ENCODE results near the gene GLS. TPM values are rescaled to one million over a fixed set of nuclear protein-coding genes. Genes with fewer than 3 reads are reported as not detected.

GLS gene
- total RNA-seq, 1 experiment from 2014 or later = 97.4 TPM

DNA sequence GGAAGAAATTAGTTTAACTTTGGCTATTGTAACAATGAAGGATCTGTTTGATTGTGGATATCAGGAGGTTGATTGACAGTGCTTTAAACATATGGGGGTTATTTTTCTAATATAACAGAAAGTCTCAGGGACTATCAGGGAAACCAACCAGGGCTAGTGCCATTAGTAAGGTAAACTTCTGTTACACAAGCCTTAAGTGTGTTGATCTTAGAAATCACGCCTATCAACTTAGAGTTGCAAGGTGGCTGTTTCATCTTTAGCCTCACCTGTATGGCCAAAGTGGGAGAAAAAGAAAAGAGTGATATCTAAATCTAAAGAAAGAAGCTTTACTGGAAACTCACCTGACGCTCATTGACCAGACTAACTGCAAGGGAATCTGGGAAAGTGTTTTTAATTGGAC, 62.1 kb downstream of the GLS start:
- Histone ChIP-seq H3K36me3 (ENCODE audit: control insufficient read depth in 1 of 2, insufficient read depth in 2 of 2, low read length in 2 of 2) (no peaks in the 10 kb centered on the region), H3K4me2 (ENCODE audit: low read length) (no peak overlapping the region), H2AFZ (ENCODE audit: low read depth, low read length, poor library complexity, severe bottlenecking) (no peak overlapping the region), H3K79me2 (ENCODE audit: insufficient read depth, low read length) (no peaks in the 10 kb centered on the region), H4K20me1 (ENCODE audit: insufficient read depth) (no peaks in the 10 kb centered on the region), H3K27ac (ENCODE audit: low read depth, low read length) (no peak overlapping the region), H3K9me3 (ENCODE audit: control insufficient read depth in 1 of 2, insufficient read depth in 1 of 2, low read depth in 1 of 2, low read length in 2 of 2) (no peaks in the 10 kb centered on the region), H3K4me3 (replicated peaks in 1 of 2; ENCODE audit: low read depth in 1 of 2, low read length in 2 of 2) (no peak overlapping the region), H3K9ac (ENCODE audit: low read length) (no peak overlapping the region), H3K4me1 (ENCODE audit: control insufficient read depth in 1 of 2, insufficient read depth in 2 of 2, low read length in 2 of 2) (peaks cover 13 to 16% of the 10 kb centered on the region in 2 experiments), H3K27me3 (ENCODE audit: insufficient read depth, low read length) (no peaks in the 10 kb centered on the region), H3K9me2 (ENCODE audit: insufficient read depth) (no peaks in the 10 kb centered on the region)
- intact Hi-C loops (cut with micrococcal nuclease) = no loop called here
- no peak for DNase-seq (ENCODE audit: low read depth, low spot score)
- TF ChIP-seq, protein P1, sequence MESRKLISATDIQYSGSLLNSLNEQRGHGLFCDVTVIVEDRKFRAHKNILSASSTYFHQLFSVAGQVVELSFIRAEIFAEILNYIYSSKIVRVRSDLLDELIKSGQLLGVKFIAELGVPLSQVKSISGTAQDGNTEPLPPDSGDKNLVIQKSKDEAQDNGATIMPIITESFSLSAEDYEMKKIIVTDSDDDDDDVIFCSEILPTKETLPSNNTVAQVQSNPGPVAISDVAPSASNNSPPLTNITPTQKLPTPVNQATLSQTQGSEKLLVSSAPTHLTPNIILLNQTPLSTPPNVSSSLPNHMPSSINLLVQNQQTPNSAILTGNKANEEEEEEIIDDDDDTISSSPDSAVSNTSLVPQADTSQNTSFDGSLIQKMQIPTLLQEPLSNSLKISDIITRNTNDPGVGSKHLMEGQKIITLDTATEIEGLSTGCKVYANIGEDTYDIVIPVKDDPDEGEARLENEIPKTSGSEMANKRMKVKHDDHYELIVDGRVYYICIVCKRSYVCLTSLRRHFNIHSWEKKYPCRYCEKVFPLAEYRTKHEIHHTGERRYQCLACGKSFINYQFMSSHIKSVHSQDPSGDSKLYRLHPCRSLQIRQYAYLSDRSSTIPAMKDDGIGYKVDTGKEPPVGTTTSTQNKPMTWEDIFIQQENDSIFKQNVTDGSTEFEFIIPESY (IDR thresholded peaks at IDR 0.05; ENCODE audit: extremely low read depth, insufficient replicate concordance, low read length) = no peak
- ChIA-PET CTCF (no interaction called here), POLR2A (no interaction called here), RAD21 (ENCODE audit: low non-redundant PET in 1 of 2, low total read pairs in 2 of 2, uncharacterized antibody in 2 of 2, unreplicated experiment in 2 of 2) (no interaction called here)
- TSS peak; percentile 11 for BruUV-seq (replicated peaks)
- no peak for ATAC-seq

DNA sequence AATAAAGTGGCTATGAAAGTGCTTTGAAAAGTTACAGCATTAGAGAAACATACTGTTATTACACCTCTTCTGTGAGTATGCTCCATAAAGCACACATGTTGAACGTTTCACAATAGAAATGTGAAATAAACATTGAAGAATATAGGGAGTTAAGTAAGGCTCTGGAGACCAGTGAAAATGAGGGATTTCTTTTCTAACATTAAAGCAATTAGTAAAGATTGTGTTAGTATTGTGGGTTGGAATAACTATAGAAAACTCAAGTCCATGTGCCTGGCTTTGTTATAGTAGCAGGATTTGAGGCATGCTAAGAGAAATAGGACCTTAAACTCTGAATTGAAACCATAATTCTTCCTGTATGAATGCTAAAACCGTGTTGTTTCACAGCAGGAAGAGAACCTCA, 63.1 kb downstream of the GLS start:
- intact Hi-C loops (cut with micrococcal nuclease) = no loop called here
- H3K36me3 ChIP-seq (ENCODE audit: control insufficient read depth in 1 of 2, insufficient read depth in 2 of 2, low read length in 2 of 2) = no peaks in the 10 kb centered on the region

More for the DNA sequence above, 63.1 kb downstream of the GLS start:
- Histone ChIP-seq H3K9me2 (ENCODE audit: insufficient read depth) (no peaks in the 10 kb centered on the region), H3K4me2 (ENCODE audit: low read length) (no peak overlapping the region), H3K9ac (ENCODE audit: low read length) (no peak overlapping the region), H3K4me3 (replicated peaks in 1 of 2; ENCODE audit: low read depth in 1 of 2, low read length in 2 of 2) (no peak overlapping the region), H3K27me3 (ENCODE audit: insufficient read depth, low read length) (no peaks in the 10 kb centered on the region), H3K9me3 (ENCODE audit: control insufficient read depth in 1 of 2, insufficient read depth in 1 of 2, low read depth in 1 of 2, low read length in 2 of 2) (no peaks in the 10 kb centered on the region), H3K4me1 (ENCODE audit: control insufficient read depth in 1 of 2, insufficient read depth in 2 of 2, low read length in 2 of 2) (peaks cover 23 to 24% of the 10 kb centered on the region in 2 experiments), H3K79me2 (ENCODE audit: insufficient read depth, low read length) (no peaks in the 10 kb centered on the region), H3K27ac (ENCODE audit: low read depth, low read length) (no peak overlapping the region), H2AFZ (ENCODE audit: low read depth, low read length, poor library complexity, severe bottlenecking) (no peak overlapping the region), H4K20me1 (ENCODE audit: insufficient read depth) (no peaks in the 10 kb centered on the region)
- no peak for ATAC-seq
- ChIA-PET CTCF (no interaction called here), POLR2A (no interaction called here), RAD21 (ENCODE audit: low non-redundant PET in 1 of 2, low total read pairs in 2 of 2, uncharacterized antibody in 2 of 2, unreplicated experiment in 2 of 2) (no interaction called here)
- no TSS peak for BruUV-seq (replicated peaks)
- TF ChIP-seq CEBPB (IDR thresholded peaks at IDR 0.05; ENCODE audit: low read depth) (no peak), ELF1 (IDR thresholded peaks at IDR 0.05; ENCODE audit: borderline replicate concordance, low read depth) (no peak), JUND (IDR thresholded peaks at IDR 0.05) (no peak), SP1 (IDR thresholded peaks at IDR 0.05; ENCODE audit: low read depth) (no peak), POLR2A (IDR thresholded peaks at IDR 0.05; ENCODE audit: borderline replicate concordance, extremely low read depth, insufficient read depth, insufficient read length) (no peak), TCF7L2 (IDR thresholded peaks at IDR 0.05; ENCODE audit: borderline replicate concordance, extremely low read depth, insufficient read depth, insufficient read length) (no peak), ZFX (IDR thresholded peaks at IDR 0.05) (no peak), CBX3 (IDR thresholded peaks at IDR 0.05; ENCODE audit: low read depth) (no peak), EZH2 (IDR thresholded peaks at IDR 0.05) (no peak)
- TF ChIP-seq, protein P2, sequence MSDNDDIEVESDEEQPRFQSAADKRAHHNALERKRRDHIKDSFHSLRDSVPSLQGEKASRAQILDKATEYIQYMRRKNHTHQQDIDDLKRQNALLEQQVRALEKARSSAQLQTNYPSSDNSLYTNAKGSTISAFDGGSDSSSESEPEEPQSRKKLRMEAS (IDR thresholded peaks at IDR 0.05) = no peak
- TF ChIP-seq, protein P3, sequence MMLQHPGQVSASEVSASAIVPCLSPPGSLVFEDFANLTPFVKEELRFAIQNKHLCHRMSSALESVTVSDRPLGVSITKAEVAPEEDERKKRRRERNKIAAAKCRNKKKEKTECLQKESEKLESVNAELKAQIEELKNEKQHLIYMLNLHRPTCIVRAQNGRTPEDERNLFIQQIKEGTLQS (IDR thresholded peaks at IDR 0.05) = no peak
- TF ChIP-seq, protein P4, sequence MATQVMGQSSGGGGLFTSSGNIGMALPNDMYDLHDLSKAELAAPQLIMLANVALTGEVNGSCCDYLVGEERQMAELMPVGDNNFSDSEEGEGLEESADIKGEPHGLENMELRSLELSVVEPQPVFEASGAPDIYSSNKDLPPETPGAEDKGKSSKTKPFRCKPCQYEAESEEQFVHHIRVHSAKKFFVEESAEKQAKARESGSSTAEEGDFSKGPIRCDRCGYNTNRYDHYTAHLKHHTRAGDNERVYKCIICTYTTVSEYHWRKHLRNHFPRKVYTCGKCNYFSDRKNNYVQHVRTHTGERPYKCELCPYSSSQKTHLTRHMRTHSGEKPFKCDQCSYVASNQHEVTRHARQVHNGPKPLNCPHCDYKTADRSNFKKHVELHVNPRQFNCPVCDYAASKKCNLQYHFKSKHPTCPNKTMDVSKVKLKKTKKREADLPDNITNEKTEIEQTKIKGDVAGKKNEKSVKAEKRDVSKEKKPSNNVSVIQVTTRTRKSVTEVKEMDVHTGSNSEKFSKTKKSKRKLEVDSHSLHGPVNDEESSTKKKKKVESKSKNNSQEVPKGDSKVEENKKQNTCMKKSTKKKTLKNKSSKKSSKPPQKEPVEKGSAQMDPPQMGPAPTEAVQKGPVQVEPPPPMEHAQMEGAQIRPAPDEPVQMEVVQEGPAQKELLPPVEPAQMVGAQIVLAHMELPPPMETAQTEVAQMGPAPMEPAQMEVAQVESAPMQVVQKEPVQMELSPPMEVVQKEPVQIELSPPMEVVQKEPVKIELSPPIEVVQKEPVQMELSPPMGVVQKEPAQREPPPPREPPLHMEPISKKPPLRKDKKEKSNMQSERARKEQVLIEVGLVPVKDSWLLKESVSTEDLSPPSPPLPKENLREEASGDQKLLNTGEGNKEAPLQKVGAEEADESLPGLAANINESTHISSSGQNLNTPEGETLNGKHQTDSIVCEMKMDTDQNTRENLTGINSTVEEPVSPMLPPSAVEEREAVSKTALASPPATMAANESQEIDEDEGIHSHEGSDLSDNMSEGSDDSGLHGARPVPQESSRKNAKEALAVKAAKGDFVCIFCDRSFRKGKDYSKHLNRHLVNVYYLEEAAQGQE (IDR thresholded peaks at IDR 0.05; ENCODE audit: low read depth) = no peak
- no peak for DNase-seq (ENCODE audit: low read depth, low spot score)

Data from HCT116 (cell line).